Choroid plexus epithelial cell (primary cell): ENCODE data around the gene SH3TC1.

ENCODE experiments used
- DNase-seq: peaks from one replicate; pipeline ENCODE4 v3.0.0-alpha.2; 2010; ENCODE audit warnings: low read depth
- H3K4me3 ChIP-seq: 2 replicates; pipeline ENCODE4 v1.5.1; 2011; ENCODE audit warnings: low read depth, mild to moderate bottlenecking, control low read depth, low read length, moderate library complexity
- TF ChIP-seq, protein P1 (sequence below): conservative IDR thresholded peaks from 2 replicates; pipeline ENCODE4 v1.5.1; 2011; ENCODE audit warnings: low read depth, mild to moderate bottlenecking, control low read depth, inconsistent platforms, low read length, moderate library complexity

Gene SH3TC1

DNA sequence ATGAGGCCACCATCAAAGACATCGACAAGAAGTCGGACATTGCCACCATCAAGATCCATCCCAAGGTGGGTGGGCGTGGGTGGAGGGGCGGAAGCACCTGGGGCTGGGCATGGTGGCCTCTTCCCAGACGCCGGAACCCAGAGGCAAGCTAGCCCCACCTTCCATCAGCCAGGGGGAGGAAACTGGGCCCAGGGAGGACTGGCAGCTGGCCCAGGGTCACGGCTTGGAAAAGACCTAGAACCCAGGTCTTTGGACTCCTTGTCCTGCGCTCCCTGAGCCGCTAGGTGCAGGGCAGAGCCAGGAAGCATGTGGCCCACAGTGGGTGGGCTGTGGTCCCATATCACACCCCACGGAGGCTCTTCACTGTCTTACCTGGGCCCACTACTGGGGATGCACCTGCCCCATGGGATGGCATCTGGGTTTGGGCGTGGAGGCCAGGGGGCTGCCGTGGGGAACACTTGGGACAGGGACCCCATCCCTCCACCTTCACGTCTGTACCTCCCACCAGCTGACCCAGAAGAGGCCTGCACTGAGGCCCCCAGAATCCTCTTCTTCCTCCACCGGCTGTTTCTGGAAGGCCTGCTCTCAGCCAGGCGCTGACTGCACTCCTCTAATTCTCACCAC, 87.7 kb downstream of the SH3TC1 start:
- no peak for DNase-seq
- no peak overlapping the region for H3K4me3 ChIP-seq
- TF ChIP-seq, protein P1, sequence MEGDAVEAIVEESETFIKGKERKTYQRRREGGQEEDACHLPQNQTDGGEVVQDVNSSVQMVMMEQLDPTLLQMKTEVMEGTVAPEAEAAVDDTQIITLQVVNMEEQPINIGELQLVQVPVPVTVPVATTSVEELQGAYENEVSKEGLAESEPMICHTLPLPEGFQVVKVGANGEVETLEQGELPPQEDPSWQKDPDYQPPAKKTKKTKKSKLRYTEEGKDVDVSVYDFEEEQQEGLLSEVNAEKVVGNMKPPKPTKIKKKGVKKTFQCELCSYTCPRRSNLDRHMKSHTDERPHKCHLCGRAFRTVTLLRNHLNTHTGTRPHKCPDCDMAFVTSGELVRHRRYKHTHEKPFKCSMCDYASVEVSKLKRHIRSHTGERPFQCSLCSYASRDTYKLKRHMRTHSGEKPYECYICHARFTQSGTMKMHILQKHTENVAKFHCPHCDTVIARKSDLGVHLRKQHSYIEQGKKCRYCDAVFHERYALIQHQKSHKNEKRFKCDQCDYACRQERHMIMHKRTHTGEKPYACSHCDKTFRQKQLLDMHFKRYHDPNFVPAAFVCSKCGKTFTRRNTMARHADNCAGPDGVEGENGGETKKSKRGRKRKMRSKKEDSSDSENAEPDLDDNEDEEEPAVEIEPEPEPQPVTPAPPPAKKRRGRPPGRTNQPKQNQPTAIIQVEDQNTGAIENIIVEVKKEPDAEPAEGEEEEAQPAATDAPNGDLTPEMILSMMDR = no peak

DNA sequence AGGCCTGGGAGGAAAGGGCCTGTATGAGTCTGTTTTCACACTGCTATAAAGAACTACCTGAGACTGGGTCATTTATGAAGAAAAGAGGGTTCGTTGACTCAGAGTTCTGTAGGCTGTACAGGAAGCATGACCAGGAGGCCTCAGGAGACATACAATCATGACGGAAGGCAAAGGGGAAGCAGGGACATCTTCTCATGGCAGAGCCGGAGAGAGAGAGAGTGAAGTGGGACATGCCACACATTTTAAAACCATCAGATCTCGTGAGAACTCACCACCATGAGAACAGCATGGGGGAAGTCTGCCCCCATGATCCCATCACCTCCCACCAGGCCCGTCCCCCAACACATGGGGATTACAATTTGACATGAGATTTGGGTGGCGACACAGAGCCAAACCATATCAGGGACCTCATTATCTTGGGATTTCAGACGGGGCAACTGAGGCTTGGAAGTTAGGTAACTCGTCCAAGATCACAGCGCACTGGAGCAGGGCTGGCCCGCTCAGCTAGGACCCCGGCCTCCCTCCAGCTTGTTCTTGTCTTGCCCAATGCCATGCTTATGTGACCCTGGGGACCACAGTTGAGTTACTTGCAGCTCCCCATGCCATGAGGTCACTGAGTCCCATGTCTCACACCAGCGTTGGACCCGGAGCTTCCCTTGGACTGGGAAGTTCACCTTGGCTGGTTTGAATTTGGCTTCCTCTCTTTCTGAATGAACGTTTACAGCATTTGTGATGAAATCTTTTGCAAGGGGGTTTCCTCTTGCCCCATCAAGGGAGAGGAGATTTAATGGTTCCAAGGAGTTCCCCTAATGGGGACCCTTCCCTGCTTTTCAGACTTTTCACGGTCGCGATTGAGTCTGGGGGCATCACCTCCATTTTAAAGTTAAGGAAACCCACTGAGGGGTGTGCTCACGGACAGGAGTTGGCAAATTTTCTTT, 88.5 kb downstream of the SH3TC1 start:
- DNase-seq = no peak
- TF ChIP-seq, protein P1 = no peak
- no peak overlapping the region for H3K4me3 ChIP-seq

DNA sequence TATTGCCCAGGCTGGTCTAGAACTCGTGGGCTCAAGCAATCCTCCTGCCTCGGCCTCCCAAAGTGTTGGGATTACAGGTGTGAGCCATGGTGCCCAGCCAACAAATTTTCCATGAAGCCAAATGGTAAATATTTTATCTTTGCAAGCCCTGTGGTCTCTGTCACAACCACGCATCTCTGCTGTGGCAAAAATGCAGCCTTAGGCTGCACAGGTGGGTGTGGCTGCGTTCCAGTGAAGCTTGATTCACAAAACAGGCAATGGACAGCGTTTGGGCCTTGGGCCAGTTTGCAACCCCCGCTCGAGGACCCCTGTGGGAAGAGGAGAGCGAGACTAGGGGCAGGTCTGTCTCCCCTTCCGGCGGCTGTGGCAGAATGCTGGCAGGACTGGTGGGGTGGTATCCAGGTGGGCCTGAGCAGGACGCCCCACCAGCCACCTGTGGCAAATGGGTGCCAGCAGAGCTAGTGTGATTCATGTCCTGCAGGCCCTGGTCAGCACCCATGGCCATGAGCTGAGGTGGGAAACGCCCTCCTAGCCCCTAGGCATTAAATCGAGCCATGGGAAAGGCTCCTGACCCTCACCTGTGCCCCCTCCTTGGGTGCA, 90.2 kb downstream of the SH3TC1 start:
- TF ChIP-seq, protein P1 = no peak
- no peak for DNase-seq
- no peak overlapping the region for H3K4me3 ChIP-seq

DNA sequence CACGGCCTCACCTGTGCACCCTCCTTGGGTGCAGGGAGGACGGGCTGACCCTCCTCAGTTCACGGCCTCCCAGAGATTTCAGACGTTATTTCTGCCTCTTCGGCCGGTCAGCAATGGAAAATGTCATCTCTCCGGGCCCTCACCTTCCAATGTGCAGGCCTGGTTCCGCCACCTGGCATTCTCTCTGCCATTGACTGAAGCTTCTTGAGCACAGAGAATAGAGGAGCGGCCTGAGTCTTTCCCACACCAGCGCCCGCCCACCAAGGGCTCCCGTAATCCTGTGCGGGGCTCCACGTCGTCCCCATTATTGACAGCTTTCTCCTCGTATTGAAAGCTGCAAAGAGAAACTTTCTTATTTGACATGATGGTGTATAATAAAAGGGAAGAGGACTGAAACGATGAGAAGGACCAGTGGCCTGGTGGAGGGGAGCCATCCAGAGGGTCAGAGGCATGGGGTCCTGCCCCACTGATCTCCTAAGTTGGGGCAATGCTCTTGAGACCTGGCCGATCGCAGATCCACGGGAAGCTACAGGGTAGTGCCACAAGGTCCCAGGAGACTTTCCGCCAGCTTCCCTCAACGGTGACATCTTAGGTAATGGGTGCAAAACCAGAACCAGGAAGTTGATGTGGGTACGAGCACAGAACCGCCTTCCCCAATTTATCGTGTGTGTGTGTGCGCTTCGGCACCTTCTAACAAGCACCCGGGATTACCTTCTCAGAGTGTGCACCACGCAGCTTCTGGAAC, 91.0 kb downstream of the SH3TC1 start:
- no peak for DNase-seq
- H3K4me3 ChIP-seq = no peak overlapping the region
- TF ChIP-seq, protein P1 = no peak

DNA sequence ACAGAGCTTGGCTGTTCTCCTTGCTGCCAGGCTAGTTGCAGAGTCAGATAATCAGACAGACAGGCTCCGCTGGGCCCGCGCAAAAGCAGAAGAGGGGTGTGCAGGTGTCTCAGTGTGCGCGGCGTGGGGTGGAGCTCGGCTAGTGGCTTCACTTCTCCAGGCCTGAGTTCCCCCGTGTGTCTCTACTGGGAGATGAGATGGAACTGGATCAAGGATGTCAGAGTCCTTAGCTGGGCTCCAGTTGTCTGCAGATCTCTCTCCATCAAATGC, 91.5 kb downstream of the SH3TC1 start:
- no peak overlapping the region for H3K4me3 ChIP-seq

More for the DNA sequence above, 91.5 kb downstream of the SH3TC1 start:
- TF ChIP-seq, protein P1 = no peak
- no peak for DNase-seq
